IMR-90 (cell line): ENCODE data around the gene CDYL2. TPM values are rescaled to one million over a fixed set of nuclear protein-coding genes. Genes with fewer than 3 reads are reported as not detected.

ENCODE experiments used
- ATAC-seq: fragments of 200-7000 bp; cut with Tn5 transposase; 2 replicates; pipeline ENCODE4 v1.9.1; 2020; ENCODE audit warnings: low read depth, mild to moderate bottlenecking, moderate library complexity
- BruUV-seq: library from RNA; stranded (reverse); fragments of 400-500 nt; replicated peaks from 2 replicates; lab custom pipeline; 2021; lab: Mats Ljungman, UMichigan
- CTCF ChIA-PET: fragments of 300-600 bp; formaldehyde crosslinking; extraction: SDS; loops from one replicate; lab custom pipeline; 2021; ENCODE audit warnings: antibody characterized with exemption; lab: Yijun Ruan, JAX
- POLR2A ChIA-PET: fragments of 300-600 bp; sonication (Branson Sonifier 250); formaldehyde crosslinking; loops from one replicate; lab custom pipeline; 2022; ENCODE audit warnings: antibody characterized with exemption; ENCODE audit not compliant: unreplicated experiment; lab: Charles Lee
- DNase-seq: peaks from one replicate; pipeline ENCODE4 v3.0.0; 2013
- H2AFZ ChIP-seq: replicated peaks from 2 replicates; pipeline ENCODE3; 2013; ENCODE audit warnings: low read length, mild to moderate bottlenecking; ENCODE audit not compliant: poor library complexity
- H2AK5ac ChIP-seq: 2 replicates; pipeline ENCODE4 v1.6.1; 2013; ENCODE audit warnings: low read depth, low read length, inconsistent platforms
- H2AK9ac ChIP-seq: replicated peaks from 2 replicates; pipeline ENCODE3; 2013; ENCODE audit warnings: mild to moderate bottlenecking, low read depth, low read length, moderate library complexity; ENCODE audit not compliant: poor library complexity
- H2BK120ac ChIP-seq: 2 replicates; pipeline ENCODE4 v1.6.1; 2013; ENCODE audit warnings: low read depth, low read length, inconsistent platforms
- H2BK15ac ChIP-seq: 3 replicates; pipeline ENCODE4 v1.6.1; 2013; ENCODE audit warnings: low read depth, low read length, inconsistent platforms
- H2BK20ac ChIP-seq: 2 replicates; pipeline ENCODE4 v1.6.1; 2013; ENCODE audit warnings: low read depth, mild to moderate bottlenecking, inconsistent platforms, low read length, moderate library complexity
- H2BK5ac ChIP-seq: 2 replicates; pipeline ENCODE4 v1.6.1; 2013; ENCODE audit warnings: mild to moderate bottlenecking, low read depth, low read length, inconsistent platforms; ENCODE audit not compliant: poor library complexity, severe bottlenecking
- H3K14ac ChIP-seq: replicated peaks from 2 replicates; pipeline ENCODE4 v1.6.1; 2013; ENCODE audit warnings: low read depth, low read length, inconsistent platforms
- H3K18ac ChIP-seq: 2 replicates; pipeline ENCODE4 v1.6.1; 2013; ENCODE audit warnings: low read depth, low read length, control low read depth
- H3K23ac ChIP-seq: 2 replicates; pipeline ENCODE4 v1.6.1; 2013; ENCODE audit warnings: low read depth, low read length, inconsistent platforms
- H3K27ac ChIP-seq: 2 replicates; pipeline ENCODE4 v1.5.1; 2013; ENCODE audit warnings: mild to moderate bottlenecking, control low read depth, low read length; ENCODE audit not compliant: insufficient read depth
- H3K27me3 ChIP-seq: 2 replicates; pipeline ENCODE4 v1.6.1; 2013; ENCODE audit warnings: low read length; ENCODE audit not compliant: control insufficient read depth, insufficient read depth
- H3K36me3 ChIP-seq: 2 replicates; pipeline ENCODE4 v1.6.1; 2013; ENCODE audit warnings: low read length, mixed read lengths; ENCODE audit not compliant: control insufficient read depth, insufficient read depth
- H3K4ac ChIP-seq: 2 replicates; pipeline ENCODE4 v1.6.1; 2013; ENCODE audit warnings: low read depth, low read length, inconsistent platforms
- H3K4me1 ChIP-seq: 2 replicates; pipeline ENCODE4 v1.6.1; 2013; ENCODE audit warnings: low read length, mixed read lengths; ENCODE audit not compliant: control insufficient read depth, insufficient read depth
- H3K4me2 ChIP-seq: 2 replicates; pipeline ENCODE4 v1.6.1; 2013; ENCODE audit warnings: low read depth, mild to moderate bottlenecking, control low read depth, low read length, moderate library complexity
- H3K4me3 ChIP-seq: 2 replicates; pipeline ENCODE4 v1.5.1; 2013; ENCODE audit warnings: low read depth, mild to moderate bottlenecking, control low read depth, low read length, moderate library complexity; ENCODE audit not compliant: insufficient read depth
- H3K56ac ChIP-seq: 2 replicates; pipeline ENCODE4 v1.6.1; 2013; ENCODE audit warnings: low read length, inconsistent platforms; ENCODE audit not compliant: insufficient read depth; ENCODE audit errors: extremely low read depth
- H3K79me1 ChIP-seq, 2 experiments: 2 replicates each; pipeline ENCODE4 v1.6.1; 2013; ENCODE audit warnings: low read length in 2 of 2, inconsistent platforms in 1 of 2, low read depth in 1 of 2
- H3K9ac ChIP-seq: 2 replicates; pipeline ENCODE4 v1.6.1; 2013; ENCODE audit warnings: low read depth, low read length, control low read depth
- H3K9me1 ChIP-seq: 2 replicates; pipeline ENCODE4 v1.6.1; 2013; ENCODE audit warnings: low read length, inconsistent platforms; ENCODE audit not compliant: insufficient read depth
- H3K9me3 ChIP-seq: 2 replicates; pipeline ENCODE4 v1.6.1; 2013; ENCODE audit warnings: low read length; ENCODE audit not compliant: control insufficient read depth, insufficient read depth
- H4K20me1 ChIP-seq: 2 replicates; pipeline ENCODE4 v1.6.1; 2013; ENCODE audit warnings: low read length, inconsistent platforms; ENCODE audit not compliant: insufficient read depth
- H4K5ac ChIP-seq: 2 replicates; pipeline ENCODE4 v1.6.1; 2013; ENCODE audit warnings: mild to moderate bottlenecking, low read depth, low read length, control low read depth
- H4K8ac ChIP-seq, 2 experiments: 2 replicates each; pipeline ENCODE4 v1.6.1; 2013; ENCODE audit warnings: low read depth in 2 of 2, low read length in 2 of 2, control low read depth in 1 of 2, inconsistent platforms in 1 of 2
- H4K91ac ChIP-seq: 2 replicates; pipeline ENCODE4 v1.6.1; 2013; ENCODE audit warnings: low read depth, low read length, inconsistent platforms; ENCODE audit not compliant: insufficient read depth
- CTCF ChIP-seq: conservative IDR thresholded peaks from 2 replicates; pipeline ENCODE4 v1.5.1; 2012; ENCODE audit warnings: mild to moderate bottlenecking, low read depth, low read length, improper control_type of control experiment
- MAFK ChIP-seq: IDR thresholded peaks from 2 replicates; pipeline ENCODE4 v1.6.1; 2012; ENCODE audit warnings: low read depth, low read length, improper control_type of control experiment
- NFE2L2 ChIP-seq: fragments of 150-350 bp; IDR thresholded peaks from 2 replicates; pipeline ENCODE4 v1.6.1; 2016; ENCODE audit warnings: low read depth, mild to moderate bottlenecking, low read length
- WGBS, 2 experiments: methylation state at CpG; one replicate each; pipeline versions ENCODE4 v1.1.5 to v1.1.7; 2013; ENCODE audit warnings: missing lambda C conversion rate in 2 of 2; ENCODE audit not compliant: insufficient read length in 1 of 2; ENCODE audit errors: extremely low coverage in 2 of 2; 5-methylcytosine and 5-hydroxymethylcytosine counted together
- dilution Hi-C: fragments of 300-500 bp; cut with HindIII; formaldehyde crosslinking; loops from one replicate; pipeline ENCODE4 v1.14.3; 2018; ENCODE audit warnings: low sequenced_read_pairs; ENCODE audit not compliant: unreplicated experiment
- in situ Hi-C: fragments of 300-500 bp; cut with MboI; formaldehyde crosslinking; loops from 3 replicates; pipeline ENCODE4 v1.14.3; 2019; ENCODE audit warnings: low sequenced_read_pairs, inconsistent platforms, mixed read lengths
- intact Hi-C: fragments of 100-400 bp; cut with micrococcal nuclease; formaldehyde crosslinking; loops from 2 replicates; pipeline ENCODE4 v1.10.0; 2022
- polyA plus RNA-seq, 3 experiments: library from polyadenylated mRNA; depleted of rRNA; stranded (reverse); fragments of >200 nt; gene quantifications; 2 replicates each; pipeline ENCODE4 v1.2.3, GENCODE V29; 2012; ENCODE audit warnings: low replicate concordance in 1 of 3
- total RNA-seq: library from RNA; depleted of rRNA; stranded (reverse); fragments of >200 nt; gene quantifications from 2 replicates; pipeline ENCODE4 v1.2.3, GENCODE V29; 2012; rRNA removed

Gene CDYL2
- total and polyA plus RNA-seq, 2 of the 4 experiments (the other 2 are of a cell fraction), result 1.2 to 3.9 TPM

- BruUV-seq, result no TSS peak
- Histone ChIP-seq H2BK20ac (no peak overlapping the region), H3K27me3 (no peaks in the 10 kb centered on the region; the same call in 1 of the 2 replicates), H2BK15ac (no peak overlapping the region), H3K9me1 (no peaks in the 10 kb centered on the region), H2AFZ (no peak overlapping the region), H3K4me1 (no peaks in the 10 kb centered on the region), H4K91ac (no peak overlapping the region), H2BK5ac (no peak overlapping the region), H2AK9ac (no peak overlapping the region), H3K4me2 (no peak overlapping the region), H3K18ac (no peak overlapping the region), H4K5ac (no peak overlapping the region), H3K4ac (no peak overlapping the region), H2AK5ac (no peak overlapping the region), H3K9me3 (no peaks in the 10 kb centered on the region), H2BK120ac (no peak overlapping the region), H3K27ac (no peak overlapping the region), H4K8ac (no peak overlapping the region), H3K4me3 (no peak overlapping the region), H3K23ac (no peak overlapping the region), H3K9ac (no peak overlapping the region), H4K20me1 (no peaks in the 10 kb centered on the region), H3K14ac (no peak overlapping the region), H3K79me1 (no peaks in the 10 kb centered on the region), H3K56ac (no peak overlapping the region), H3K36me3 (no peaks in the 10 kb centered on the region)
- ChIA-PET POLR2A (no interaction called here), CTCF (no interaction called here)
- ATAC-seq, result no peak
- in situ Hi-C loops, result no loop called here
- dilution Hi-C loops, result no loop called here
- no peak for DNase-seq
- TF ChIP-seq CTCF (no peak), MAFK (no peak), NFE2L2 (no peak)
- intact Hi-C loops, result no loop called here
- WGBS, 2 experiments, result no CpG with 5 or more reads among the region's 5 CpGs
Measured at GRCh38 chr16:80552277-80552676, 252.1 kb downstream of the CDYL2 start.

Other genes with a start within 250 kb of the CDYL2 start
- 57.0 and 81.4 TPM in 2 replicates for gene CMC2, start 202.3 kb upstream of the CDYL2 start, total RNA-seq
- 104 and 108 TPM in 2 replicates for gene CMC2, start 202.3 kb upstream of the CDYL2 start, polyA plus RNA-seq (2012; rRNA removed)
- gene CENPN, start 202.6 kb upstream of the CDYL2 start, total RNA-seq, result 22.8 and 34.4 TPM in 2 replicates
- gene CENPN, start 202.6 kb upstream of the CDYL2 start, polyA plus RNA-seq (2012; rRNA removed), result 20.5 and 37.4 TPM in 2 replicates
- gene ATMIN, start 231.2 kb upstream of the CDYL2 start, total RNA-seq, result 38.9 and 45.9 TPM in 2 replicates
- 13.5 and 15.8 TPM in 2 replicates for gene ATMIN, start 231.2 kb upstream of the CDYL2 start, polyA plus RNA-seq (2012; rRNA removed)